Mammary microvascular endothelial cell (primary cell): ENCODE results near the gene RBM34. TPM values are rescaled to one million over a fixed set of nuclear protein-coding genes. Genes with fewer than 3 reads are reported as not detected.

Source experiments
- total RNA-seq: library from RNA; depleted of rRNA; stranded (reverse); fragments of >200 nt; gene quantifications from 2 replicates; pipeline ENCODE4 v1.2.3, GENCODE V29; 2015

The RBM34 gene
- total RNA-seq = 48.8 and 98.1 TPM in 2 replicates

GRCh38 chr1:235160957-235161684, at the start of gene RBM34:
Gene RBM34, minus strand, starts transcription at chr1:235161250. Its CDS starts 24 bp downstream, at chr1:235161226.

GRCh38 chr1:235128456-235129328, 32.4 kb downstream of the RBM34 start, which contains the start of gene TOMM20:
Gene TOMM20, minus strand, starts transcription at chr1:235128837. Its CDS starts 122 bp downstream, at chr1:235128715.

Other genes with a start within 250 kb of the RBM34 start
- 78.1 and 78.5 TPM in 2 replicates for gene TOMM20, start 32.4 kb downstream of the RBM34 start, total RNA-seq
- 11.5 and 12.7 TPM in 2 replicates for gene ARID4B, start 166.9 kb upstream of the RBM34 start, total RNA-seq
- 17.7 and 27.0 TPM in 2 replicates for gene GGPS1, start 167.3 kb upstream of the RBM34 start, total RNA-seq
- gene TBCE, start 206.2 kb upstream of the RBM34 start, total RNA-seq = 27.4 and 33.7 TPM in 2 replicates